Lower leg skin (tissue), 4 donors: Measurements from ENCODE around the gene CCNT1. TPM values are rescaled to one million over a fixed set of nuclear protein-coding genes. Genes with fewer than 3 reads are reported as not detected.

Experiments used
- DNase-seq, 2 donors: peaks; one replicate each; pipeline ENCODE4 v3.0.0-alpha.2; 2019; ENCODE audit warnings: low spot score in 2 of 2
- H3K4me3 ChIP-seq: fragments of 200-600 bp; sonication (generic); 2 replicates; pipeline ENCODE4 v1.5.1; 2017; ENCODE audit warnings: mild to moderate bottlenecking, low read depth; ENCODE audit not compliant: poor library complexity, severe bottlenecking
- CTCF ChIP-seq, 3 donors: fragments of 450-650 bp; IDR thresholded peaks; one replicate each; pipeline ENCODE4 v1.5.1; 2016; ENCODE audit warnings: antibody characterized with exemption in 3 of 3, mild to moderate bottlenecking in 3 of 3, moderate library complexity in 2 of 3
- POLR2A ChIP-seq, 2 donors: fragments of 450-650 bp; IDR thresholded peaks; one replicate each; pipeline ENCODE4 v1.6.1; 2016 to 2017; ENCODE audit warnings: antibody characterized with exemption in 2 of 2, mild to moderate bottlenecking in 1 of 2, moderate library complexity in 1 of 2
- WGBS, 2 donors: methylation state at CpG; one replicate each; pipeline ENCODE4 v1.1.5; 2018; 5-methylcytosine and 5-hydroxymethylcytosine counted together
- intact Hi-C: fragments of 100-400 bp; cut with DNase I; formaldehyde crosslinking; loops from one replicate; pipeline ENCODE4 v1.15.0; 2023; ENCODE audit warnings: low total_unique reads
- total RNA-seq, 4 donors: library from RNA; depleted of rRNA; stranded (reverse); fragments of >200 nt; gene quantifications; one replicate each; pipeline ENCODE4 v1.1.0, GENCODE V29; 2016

CCNT1 gene
- total RNA-seq, 4 donors from 2014 or later, result 19.3 to 34.9 (median 31.5) TPM

- no peak for DNase-seq
- WGBS, 2 donors, result 93 to 99% methylated on average over 5 of the region's 5 CpGs
- no peak overlapping the region for H3K4me3 ChIP-seq
- TF ChIP-seq POLR2A (IDR thresholded peaks at IDR 0.05) (no peak), CTCF (IDR thresholded peaks at IDR 0.05) (no peak)
- intact Hi-C loops, result no loop called here
These were observed 19.9 kb downstream of the CCNT1 start for GRCh38 chr12:48696626-48697025.

- intact Hi-C loops, result no loop called here
- H3K4me3 ChIP-seq, result no peak overlapping the region
- DNase-seq, result no peak
- TF ChIP-seq CTCF (IDR thresholded peaks at IDR 0.05) (no peak), POLR2A (IDR thresholded peaks at IDR 0.05) (no peak)
- 94 to 98% methylated on average over 2 of the region's 2 CpGs for WGBS, 2 donors
These were observed 20.6 kb downstream of the CCNT1 start for GRCh38 chr12:48695859-48696258.

- H3K4me3 ChIP-seq, result no peak overlapping the region
- intact Hi-C loops, result no loop called here
- WGBS, 2 donors, result 93 to 96% methylated on average over 6 of the region's 6 CpGs
- TF ChIP-seq POLR2A (IDR thresholded peaks at IDR 0.05) (no peak), CTCF (IDR thresholded peaks at IDR 0.05) (no peak)
- no peak for DNase-seq
These were observed 22.5 kb downstream of the CCNT1 start for GRCh38 chr12:48694038-48694437.

- TF ChIP-seq CTCF (IDR thresholded peaks at IDR 0.05) (no peak), POLR2A (IDR thresholded peaks at IDR 0.05) (no peak)
- DNase-seq, result no peak
- intact Hi-C loops, result no loop called here
- 94 to 95% methylated on average over 6 of the region's 6 CpGs for WGBS, 2 donors
- no peak overlapping the region for H3K4me3 ChIP-seq
These were observed 22.9 kb downstream of the CCNT1 start for GRCh38 chr12:48693572-48693971.

GRCh38 chr12:48691826-48692487 lies 24.6 kb downstream of the CCNT1 start:
- 42 to 43% methylated on average over 2 of the region's 2 CpGs for WGBS, 2 donors
- DNase-seq, result no peak
- intact Hi-C loops, result no loop called here
- no peak for TF ChIP-seq POLR2A (IDR thresholded peaks at IDR 0.05)
- TF ChIP-seq CTCF (IDR thresholded peaks at IDR 0.05), result no peak
- no peak overlapping the region for H3K4me3 ChIP-seq

- 58 to 68% methylated on average over 4 of the region's 4 CpGs for WGBS, 2 donors
- no peak for TF ChIP-seq CTCF (IDR thresholded peaks at IDR 0.05)
- no peak for TF ChIP-seq POLR2A (IDR thresholded peaks at IDR 0.05)
- DNase-seq, result no peak
- no peak overlapping the region for H3K4me3 ChIP-seq
- intact Hi-C loops, result no loop called here
These were observed 25.5 kb downstream of the CCNT1 start for GRCh38 chr12:48690990-48691389.
